Heart right ventricle (tissue), 16 donors: ENCODE results near the gene YBX3. TPM values are rescaled to one million over a fixed set of nuclear protein-coding genes. Genes with fewer than 3 reads are reported as not detected.

Experiments used
- ATAC-seq, 8 donors: fragments of 200-7000 bp; cut with Tn5 transposase; one replicate each; pipeline ENCODE4 v1.9.1; 2020; ENCODE audit warnings: mild to moderate bottlenecking in 8 of 8, moderate library complexity in 8 of 8, moderate number of reproducible peaks in 1 of 8
- DNase-seq, 2 donors: peaks; one replicate each; pipeline ENCODE4 v3.0.0-alpha.2; 2020
- H3K27ac ChIP-seq, 10 donors: fragments of 200-600 bp; sonication (generic) in 2 of 10; one replicate each; pipeline versions ENCODE4 v1.5.0 to v1.8.0; 2020 to 2022; ENCODE audit warnings: mild to moderate bottlenecking in 3 of 10
- H3K27me3 ChIP-seq, 7 donors: fragments of 200-600 bp; one replicate each; pipeline ENCODE4 v1.8.0; 2021 to 2022; ENCODE audit warnings: mild to moderate bottlenecking in 2 of 7
- H3K36me3 ChIP-seq, 9 donors: fragments of 200-600 bp; sonication (generic) in 1 of 9; one replicate each; pipeline versions ENCODE4 v1.5.0 to v1.8.0; 2020 to 2022; ENCODE audit warnings: mild to moderate bottlenecking in 2 of 9
- H3K4me1 ChIP-seq, 9 donors: fragments of 200-600 bp; sonication (generic) in 1 of 9; one replicate each; pipeline versions ENCODE4 v1.5.0 to v1.8.0; 2020 to 2022; ENCODE audit warnings: mild to moderate bottlenecking in 4 of 9
- H3K4me3 ChIP-seq, 10 donors: fragments of 200-600 bp; sonication (generic) in 2 of 10; one replicate each; pipeline versions ENCODE4 v1.5.0 to v1.8.0; 2020 to 2022; ENCODE audit warnings: mild to moderate bottlenecking in 7 of 10, moderate library complexity in 2 of 10
- H3K9me3 ChIP-seq, 11 donors: fragments of 200-600 bp in 10 of 11; sonication (generic) in 2 of 11; one replicate each; pipeline versions ENCODE4 v1.5.0 to v1.8.0; 2013 to 2022; ENCODE audit warnings: mild to moderate bottlenecking in 2 of 11, control low read depth in 1 of 11, moderate library complexity in 1 of 11
- WGBS, 2 donors: extraction: QIAGEN DNeasy Blood & Tissue Kit; methylation state at CpG; one replicate each; pipeline ENCODE4 v1.1.7; 2013; ENCODE audit warnings: inconsistent platforms in 1 of 2; 5-methylcytosine and 5-hydroxymethylcytosine counted together
- intact Hi-C, 10 donors: fragments of 100-400 bp; cut with DNase I; formaldehyde crosslinking; loops; one replicate each; pipeline versions ENCODE4 v1.11.1 to v1.14.2; 2022
- polyA plus RNA-seq, 2 donors: library from polyadenylated mRNA; stranded (reverse); fragments of 200-250 nt; gene quantifications; one replicate each; pipeline ENCODE4 v1.2.3, GENCODE V29; 2013
- total RNA-seq, 10 donors: library from RNA; stranded (reverse); fragmentation: NEBNext Ultra II Directional in 3 of 10; extraction: Animal tissue kit (Norgen Biotek cat#: 25700) in 3 of 10; gene quantifications; one replicate each; pipeline versions ENCODE4 v1.2.1 to v1.2.4, GENCODE V29; 2021 to 2023
- TF ChIP-seq, protein P1 (sequence below), 9 donors: fragments of 200-600 bp; sonication (generic) in 2 of 9; IDR thresholded peaks; one replicate each; pipeline versions ENCODE4 v1.5.0 to v1.8.0; 2021 to 2022; ENCODE audit warnings: antibody characterized with exemption in 9 of 9, mild to moderate bottlenecking in 5 of 9, moderate library complexity in 1 of 9
- donor health status: Arrhythmogenic right ventricular cardiomyopathy.
- donor health status: ischemic (EF 13 %, LVEDD 7.1; RV severe dilation, severe dysfunction).
- donor health status: healthy with polysubstance abuse.
- donor health status: DM: no; HTN: yes; CAD: no.
- donor health status: DM: no; HTN: no; CAD: no.
- donor health status: ischemic (EF 25% LVEDD 6.9; RV normal size, moderate dysfunction).
- donor health status: ischemic (EF 25% LVEDD 5.7; RV mildly dilated, moderate dysfunction).
- donor health status: healthy.
- donor health status: DM: yes; HTN: yes; CAD: no.
- donor health status: Ischemic cardiomyopathy.
- donor health status: ischemic (EF 35%, LVEDD 5.7; RV mildly dilated, moderate dysfunction).
- donor health status: nonischemic (EF 11% LVEDD 7.7; RV severe dilation, severe dysfunction).
- donor health status: DM: yes; HTN: yes; CAD: no.
- donor health status: PGD.
- donor health status: ischemic (EF 29% LVEDD 5.4; RV normal size, mild dysfunction).
- donor health status: nonischemic (EF 23%, LVEDD 6.1; RV moderate dilation, normal function).

Gene YBX3
- total and polyA plus RNA-seq, 12 donors, result 244 to 1,254 (median 632) TPM

DNA sequence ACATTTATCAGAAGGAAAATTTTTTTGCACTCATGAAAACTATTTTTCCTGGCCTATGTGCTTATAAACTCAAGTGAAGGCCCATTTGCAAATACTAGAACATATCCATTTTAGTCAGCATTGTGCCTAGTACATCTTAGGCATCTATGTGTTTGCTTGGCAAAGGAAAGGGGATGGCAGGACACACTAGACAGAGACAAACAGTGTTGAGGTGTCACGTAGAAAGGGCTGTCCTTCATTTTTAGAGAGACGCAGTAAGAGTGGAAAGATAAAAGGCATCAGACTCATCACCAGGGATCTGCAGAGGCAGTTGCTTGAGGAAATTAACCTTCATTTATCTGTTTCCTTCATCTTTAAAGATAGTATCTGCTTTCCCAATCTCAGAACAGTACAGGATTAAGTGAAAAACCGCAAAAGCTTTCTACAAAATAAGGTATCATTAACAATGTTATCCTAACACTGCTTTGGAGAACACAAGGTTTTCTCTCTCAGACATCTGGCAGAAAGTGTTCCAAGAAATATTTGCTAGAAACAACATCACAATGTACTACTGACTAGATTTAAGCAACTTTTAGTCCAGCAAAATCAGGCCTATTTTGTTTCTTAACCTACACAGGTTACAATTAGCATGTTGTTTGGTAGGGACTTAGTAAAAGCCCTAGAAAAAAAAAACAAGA lies 2.0 kb downstream of the YBX3 start:
- no peak for ATAC-seq

DNA sequence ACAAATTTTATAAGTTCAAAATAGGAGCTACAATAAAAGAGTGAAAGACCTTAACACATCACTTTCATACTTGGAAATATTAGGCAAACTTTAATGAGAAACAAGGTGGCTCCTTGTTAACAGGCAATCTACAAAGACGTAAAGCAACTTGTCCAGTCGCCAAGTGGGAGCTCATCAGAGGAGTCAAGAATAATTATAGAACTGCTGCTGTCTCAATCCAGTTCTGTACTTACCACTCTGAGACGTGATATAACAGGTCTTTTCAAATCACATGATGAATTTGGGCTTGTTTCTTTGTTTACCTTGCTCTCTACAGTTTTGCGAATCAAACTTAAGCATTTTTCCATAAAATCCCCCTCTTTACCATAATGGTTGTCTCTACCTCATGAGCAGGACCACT lies 3.6 kb downstream of the YBX3 start:
- Histone ChIP-seq H3K9me3 (no peaks in the 10 kb centered on the region), H3K27me3 (peaks cover 0 to 12% (median 0%) of the 10 kb centered on the region in 7 donors), H3K27ac (peak overlapping the region in 9 of 10 donors; percentile 5 to 100 (median 98)), H3K4me1 (peaks cover 20 to 74% (median 66%) of the 10 kb centered on the region in 9 donors), H3K36me3 (peaks cover 0 to 28% (median 11%) of the 10 kb centered on the region in 9 donors), H3K4me3 (peak overlapping the region in 6 of 10 donors; percentile 77 to 93 (median 92))
- DNase-seq, result peak in 1 of 2 donors; percentile 24
- intact Hi-C loops, result loop anchor here in 1 of 10 donors (5.0 kb wide), 1 partner anchor 33 kb away; no protein-coding TSS in a partner anchor
- WGBS, 2 donors, result 34 to 41% methylated on average over 4 of the region's 4 CpGs
- no peak for ATAC-seq
- TF ChIP-seq, protein P1, sequence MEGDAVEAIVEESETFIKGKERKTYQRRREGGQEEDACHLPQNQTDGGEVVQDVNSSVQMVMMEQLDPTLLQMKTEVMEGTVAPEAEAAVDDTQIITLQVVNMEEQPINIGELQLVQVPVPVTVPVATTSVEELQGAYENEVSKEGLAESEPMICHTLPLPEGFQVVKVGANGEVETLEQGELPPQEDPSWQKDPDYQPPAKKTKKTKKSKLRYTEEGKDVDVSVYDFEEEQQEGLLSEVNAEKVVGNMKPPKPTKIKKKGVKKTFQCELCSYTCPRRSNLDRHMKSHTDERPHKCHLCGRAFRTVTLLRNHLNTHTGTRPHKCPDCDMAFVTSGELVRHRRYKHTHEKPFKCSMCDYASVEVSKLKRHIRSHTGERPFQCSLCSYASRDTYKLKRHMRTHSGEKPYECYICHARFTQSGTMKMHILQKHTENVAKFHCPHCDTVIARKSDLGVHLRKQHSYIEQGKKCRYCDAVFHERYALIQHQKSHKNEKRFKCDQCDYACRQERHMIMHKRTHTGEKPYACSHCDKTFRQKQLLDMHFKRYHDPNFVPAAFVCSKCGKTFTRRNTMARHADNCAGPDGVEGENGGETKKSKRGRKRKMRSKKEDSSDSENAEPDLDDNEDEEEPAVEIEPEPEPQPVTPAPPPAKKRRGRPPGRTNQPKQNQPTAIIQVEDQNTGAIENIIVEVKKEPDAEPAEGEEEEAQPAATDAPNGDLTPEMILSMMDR (IDR thresholded peaks at IDR 0.05), result no peak

More for the DNA sequence above, 2.0 kb downstream of the YBX3 start:
- Histone ChIP-seq H3K27ac (peak overlapping the region; percentile 93 to 100 (median 98)), H3K36me3 (peaks cover 0 to 11% (median 0%) of the 10 kb centered on the region in 9 donors), H3K9me3 (no peaks in the 10 kb centered on the region), H3K4me1 (peaks cover 20 to 65% (median 62%) of the 10 kb centered on the region in 9 donors), H3K27me3 (peaks cover 0 to 18% (median 0%) of the 10 kb centered on the region in 7 donors), H3K4me3 (peak overlapping the region; percentile 73 to 95 (median 92))
- 20 to 23% methylated on average over 3 of the region's 3 CpGs for WGBS, 2 donors
- DNase-seq, result no peak
- intact Hi-C loops, result loop anchor here in 7 of 10 donors (5.0 to 10.0 kb wide), 6 partner anchors 106 to 509 kb away; partner anchors contain the start of genes GABARAPL1 (in 4 of the 7) and MAGOHB (in 4 of the 7)
- TF ChIP-seq, protein P1 (IDR thresholded peaks at IDR 0.05), result no peak

DNA sequence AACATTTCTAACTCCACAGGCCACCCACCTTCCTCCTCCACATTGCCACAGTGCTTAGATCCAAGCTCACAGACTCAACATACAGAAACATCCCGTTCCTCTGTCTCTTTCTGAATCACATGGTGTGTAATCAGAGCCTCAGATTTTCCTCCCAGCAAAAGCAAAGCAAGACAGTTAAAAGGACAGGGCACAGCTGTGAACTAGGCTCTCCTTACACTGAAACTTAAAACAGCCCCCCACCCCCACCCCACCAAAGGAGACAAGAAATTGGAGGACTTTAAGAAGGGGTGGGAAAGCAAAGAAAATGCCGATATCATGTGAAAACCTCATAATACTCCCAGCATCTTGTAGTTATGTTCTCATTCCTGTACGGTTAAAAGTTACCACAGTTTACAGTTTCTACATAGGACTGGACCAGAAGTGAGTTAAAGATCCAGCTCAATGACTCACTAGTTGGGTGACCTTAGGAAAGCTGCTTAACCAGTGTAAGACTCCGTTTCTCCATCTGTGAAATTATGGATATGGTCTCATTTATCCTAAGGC lies 4.8 kb downstream of the YBX3 start:
- Histone ChIP-seq H3K27me3 (peaks cover 0 to 2% (median 0%) of the 10 kb centered on the region in 7 donors), H3K36me3 (peaks cover 0 to 39% (median 16%) of the 10 kb centered on the region in 9 donors), H3K27ac (peak overlapping the region in 9 of 10 donors; percentile 5 to 100 (median 98)), H3K4me1 (peaks cover 20 to 63% (median 57%) of the 10 kb centered on the region in 9 donors), H3K4me3 (peak overlapping the region in 3 of 10 donors; percentile 1 to 8 (median 7)), H3K9me3 (no peaks in the 10 kb centered on the region)
- ATAC-seq (no peak), DNase-seq (no peak)
- 45 to 52% methylated on average over 4 of the region's 4 CpGs for WGBS, 2 donors
- TF ChIP-seq, protein P1 (IDR thresholded peaks at IDR 0.05), result no peak
- intact Hi-C loops, result loop anchor here in 1 of 10 donors (5.0 kb wide), 1 partner anchor 34 kb away; no protein-coding TSS in a partner anchor

DNA sequence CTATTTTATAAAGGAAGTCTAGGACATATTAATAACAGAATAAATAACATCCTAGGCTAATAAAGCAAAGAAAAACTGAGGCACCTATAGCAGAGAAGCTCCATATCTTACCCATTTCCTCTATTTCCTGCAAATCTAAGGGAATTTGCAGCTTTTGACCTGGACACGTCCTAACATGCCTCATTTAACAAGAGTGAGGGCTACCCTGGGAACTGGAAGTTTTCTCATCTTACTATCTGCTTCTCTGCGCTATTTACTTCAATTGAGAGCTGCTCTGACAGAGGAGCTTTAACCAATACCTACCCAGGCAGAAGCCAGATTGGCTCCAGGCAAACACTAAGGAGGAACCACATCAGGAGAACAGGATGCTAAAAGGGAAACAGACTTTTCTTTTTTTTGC lies 5.7 kb downstream of the YBX3 start:
- Histone ChIP-seq H3K27ac (peak overlapping the region; percentile 40 to 100 (median 97)), H3K9me3 (no peaks in the 10 kb centered on the region), H3K36me3 (peaks cover 0 to 48% (median 24%) of the 10 kb centered on the region in 9 donors), H3K4me1 (peaks cover 20 to 63% (median 57%) of the 10 kb centered on the region in 9 donors), H3K4me3 (peak overlapping the region in 5 of 10 donors; percentile 7 to 19 (median 8)), H3K27me3 (no peaks in the 10 kb centered on the region)
- 17 to 29% methylated on average over 2 of the region's 2 CpGs for WGBS, 2 donors
- ATAC-seq (no peak), DNase-seq (no peak)
- intact Hi-C loops, result loop anchor here in 1 of 10 donors (5.0 kb wide), 1 partner anchor 35 kb away; no protein-coding TSS in a partner anchor
- TF ChIP-seq, protein P1 (IDR thresholded peaks at IDR 0.05), result no peak
